Measurements from ENCODE around the gene KRTAP10-3. TPM values are rescaled to one million over a fixed set of nuclear protein-coding genes. Genes with fewer than 3 reads are reported as not detected.
"Not testable (repeated sequence)": the region's sequence is repeated elsewhere in the genome, so short reads cannot be mapped to it uniquely, and the experiment has no call there.

Gene KRTAP10-3
- polyA plus RNA-seq, 1 donor from 2014 or later, result not detected

DNA sequence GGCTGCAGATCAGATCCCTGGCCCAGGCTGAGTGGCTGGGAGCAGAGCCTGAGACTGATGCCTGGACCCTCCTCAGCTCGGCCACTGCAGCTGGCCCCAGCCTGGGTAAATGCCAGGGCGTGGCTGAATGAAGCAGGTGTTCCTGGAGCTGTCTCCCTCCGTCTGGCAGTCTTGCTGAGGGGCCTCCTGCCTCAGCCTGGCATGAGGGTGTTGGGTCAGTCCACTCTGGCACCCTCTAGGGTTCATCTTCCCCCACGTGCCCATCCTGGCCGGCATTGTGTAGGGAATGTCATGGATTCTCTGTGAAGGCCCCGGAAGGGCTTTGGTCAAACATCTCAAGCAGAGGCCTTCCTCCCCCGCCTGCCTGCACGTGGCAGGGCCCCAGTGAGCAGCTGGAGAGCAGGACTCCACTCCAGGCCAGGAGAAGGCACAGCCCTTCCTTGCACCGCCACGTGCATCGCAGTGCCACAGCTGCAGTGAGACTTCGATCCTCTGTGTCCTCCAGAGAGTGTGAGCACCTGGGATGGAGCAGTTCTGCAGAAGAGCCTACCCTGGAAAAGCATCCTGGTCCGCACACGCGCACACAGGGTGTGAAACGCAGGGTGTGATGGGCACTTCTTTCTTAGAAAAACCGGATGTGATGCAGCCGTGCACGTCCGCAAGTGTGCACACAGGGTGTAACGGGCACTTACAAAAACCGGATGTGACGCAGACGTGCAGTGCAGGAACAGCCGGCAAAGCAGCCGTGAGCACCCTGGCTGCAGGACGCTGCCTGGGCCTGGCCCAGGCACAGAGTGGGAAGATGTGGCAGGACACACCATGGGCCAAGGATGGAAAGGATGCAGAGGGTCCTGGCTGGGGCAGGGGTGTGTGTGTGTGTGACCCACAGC is 10.3 kb upstream of the KRTAP10-3 start:
- H3K9me3 Mint-ChIP-seq, result peaks cover 2 to 8% (median 2%) of the 10 kb centered on the region in 3 donors
- peaks cover 14 to 17% (median 14%) of the 10 kb centered on the region in 3 donors for H3K4me1 Mint-ChIP-seq
- H3K27me3 Mint-ChIP-seq, result peaks cover 4% of the 10 kb centered on the region
- no peak overlapping the region for H3K4me3 Mint-ChIP-seq
- H3K27ac Mint-ChIP-seq, result no peak overlapping the region
- peaks cover 2% of the 10 kb centered on the region for H3K36me3 Mint-ChIP-seq

DNA sequence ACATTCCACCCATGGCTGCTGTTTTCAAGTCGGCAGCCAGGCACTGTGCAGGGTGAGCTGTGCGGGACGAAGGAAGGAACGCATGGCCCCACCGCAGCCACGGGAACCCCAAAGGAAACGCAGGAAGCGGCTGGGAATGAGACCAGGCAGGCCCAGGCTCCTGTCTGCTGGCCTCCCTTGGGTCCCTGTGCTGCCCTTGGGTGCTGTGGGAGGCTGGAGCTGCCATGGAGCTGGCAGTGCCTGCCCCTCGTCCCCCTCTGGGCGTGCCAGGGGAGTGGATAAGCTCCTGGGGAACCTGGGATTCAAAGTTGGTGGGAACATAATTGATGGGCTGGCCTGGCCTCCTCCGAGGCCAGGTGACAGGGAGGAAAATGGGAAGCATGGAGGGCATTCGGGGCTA is 9.7 kb upstream of the KRTAP10-3 start:
- Mint-ChIP-seq H3K27me3 (peaks cover 4% of the 10 kb centered on the region), H3K4me3 (no peak overlapping the region), H3K4me1 (peaks cover 14 to 19% (median 14%) of the 10 kb centered on the region in 3 donors), H3K9me3 (peaks cover 2 to 8% (median 3%) of the 10 kb centered on the region in 3 donors), H3K36me3 (peaks cover 2% of the 10 kb centered on the region), H3K27ac (no peak overlapping the region)

DNA sequence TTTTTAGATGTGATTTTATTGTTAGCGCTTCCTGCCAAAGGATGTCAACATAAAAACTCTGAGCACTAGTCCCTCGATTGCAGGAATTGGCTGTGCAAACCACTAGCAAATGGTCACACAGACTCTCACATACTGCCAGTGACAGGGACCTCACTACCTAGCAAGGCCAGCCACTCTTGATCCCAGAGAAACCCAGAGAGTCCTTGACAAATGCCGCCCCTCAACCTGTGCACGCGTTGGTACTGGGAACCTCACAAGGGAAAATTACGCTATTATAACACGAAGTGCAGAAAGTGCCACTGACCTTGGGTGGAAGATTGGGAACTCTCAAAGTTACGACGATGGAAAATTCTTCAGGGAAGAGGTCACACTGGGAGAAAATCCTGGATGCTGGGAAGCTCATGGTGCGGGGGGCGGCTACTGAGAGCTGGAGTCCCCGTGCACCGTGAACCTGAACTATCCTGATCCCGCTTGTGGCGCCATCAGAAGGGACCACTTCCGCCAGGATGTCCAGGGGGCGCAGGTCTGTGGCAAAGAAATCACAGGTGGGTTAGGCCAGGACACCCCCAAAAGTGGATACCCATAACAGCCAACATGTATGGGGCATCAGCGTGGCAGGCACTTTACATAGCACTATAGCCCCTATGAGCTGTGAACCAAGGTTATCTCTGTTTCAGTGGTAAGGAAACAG is 9.0 kb upstream of the KRTAP10-3 start:
- Mint-ChIP-seq H3K27me3 (peaks cover 4% of the 10 kb centered on the region), H3K36me3 (peaks cover 2% of the 10 kb centered on the region)

DNA sequence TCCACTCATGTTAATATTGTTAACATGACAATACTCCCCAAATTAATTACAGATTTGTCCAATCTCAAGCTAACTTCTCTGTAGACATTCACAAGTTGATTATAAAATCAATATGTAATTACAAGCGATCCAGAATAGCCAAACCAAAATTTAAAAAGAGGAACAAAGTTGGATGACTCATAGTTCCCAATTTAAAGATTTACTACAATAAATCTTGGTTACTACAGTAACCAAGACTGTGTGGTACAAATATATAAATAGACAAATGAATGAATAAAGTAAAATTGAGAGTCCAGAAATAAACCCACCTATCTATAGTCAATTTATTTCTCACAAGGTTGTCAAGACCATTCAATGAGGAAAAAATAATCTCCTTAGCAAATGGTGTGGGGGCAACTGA is 7.8 kb upstream of the KRTAP10-3 start:
- Mint-ChIP-seq H3K36me3 (no peaks in the 10 kb centered on the region), H3K27me3 (peaks cover 2% of the 10 kb centered on the region), H3K9me3 (peaks cover 2 to 13% (median 5%) of the 10 kb centered on the region in 3 donors), H3K4me1 (peaks cover 18 to 33% (median 19%) of the 10 kb centered on the region in 3 donors), H3K4me3 (peak overlapping the region in 2 of 4 donors; percentile 18 to 65), H3K27ac (peak overlapping the region in 1 of 3 donors; percentile 96)

More for the DNA sequence above, 9.0 kb upstream of the KRTAP10-3 start:
- peak overlapping the region in 1 of 3 donors; percentile 63 for H3K27ac Mint-ChIP-seq
- H3K4me1 Mint-ChIP-seq, result peaks cover 14 to 21% (median 14%) of the 10 kb centered on the region in 3 donors
- H3K4me3 Mint-ChIP-seq, result no peak overlapping the region
- peaks cover 2 to 8% (median 4%) of the 10 kb centered on the region in 3 donors for H3K9me3 Mint-ChIP-seq

DNA sequence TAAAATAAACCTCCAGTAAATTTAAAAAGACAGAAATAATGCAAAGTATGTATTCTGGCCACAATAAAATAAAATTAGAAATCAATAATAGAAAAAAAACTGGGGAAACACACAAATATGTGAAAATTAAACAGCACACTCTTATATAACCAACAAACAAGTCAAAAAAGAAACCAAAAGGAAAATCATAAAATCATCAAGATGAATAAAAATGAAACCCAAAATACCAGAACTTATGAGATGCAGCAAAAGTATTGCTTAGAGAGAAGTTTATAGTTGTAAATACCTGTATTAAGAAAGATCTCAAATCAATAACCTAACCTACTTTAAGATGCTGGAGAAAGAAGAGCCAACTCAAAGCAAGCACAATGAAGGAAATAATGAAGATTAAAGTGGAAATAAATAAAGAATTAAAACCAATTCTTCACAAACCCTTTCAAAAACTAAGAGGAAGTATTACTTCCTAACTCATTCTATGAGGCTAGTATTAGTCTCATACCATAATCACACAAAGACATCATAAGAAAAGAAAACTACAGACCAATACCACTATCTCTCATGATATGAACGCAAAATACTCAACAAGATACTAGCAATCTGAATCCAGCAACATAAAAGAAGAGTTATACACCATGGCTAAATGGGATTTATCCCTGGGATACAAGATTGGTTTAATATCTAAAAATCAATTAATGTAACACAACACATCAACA is 6.4 kb upstream of the KRTAP10-3 start:
- peak overlapping the region; percentile 24 to 86 (median 77) for H3K27ac Mint-ChIP-seq
- H3K4me1 Mint-ChIP-seq, result peaks cover 19 to 40% (median 19%) of the 10 kb centered on the region in 3 donors
- peaks cover 2% of the 10 kb centered on the region for H3K27me3 Mint-ChIP-seq
- H3K36me3 Mint-ChIP-seq, result no peaks in the 10 kb centered on the region
- peaks cover 4 to 16% (median 5%) of the 10 kb centered on the region in 3 donors for H3K9me3 Mint-ChIP-seq
- peak overlapping the region in 3 of 4 donors; percentile 34 to 50 (median 39) for H3K4me3 Mint-ChIP-seq

DNA sequence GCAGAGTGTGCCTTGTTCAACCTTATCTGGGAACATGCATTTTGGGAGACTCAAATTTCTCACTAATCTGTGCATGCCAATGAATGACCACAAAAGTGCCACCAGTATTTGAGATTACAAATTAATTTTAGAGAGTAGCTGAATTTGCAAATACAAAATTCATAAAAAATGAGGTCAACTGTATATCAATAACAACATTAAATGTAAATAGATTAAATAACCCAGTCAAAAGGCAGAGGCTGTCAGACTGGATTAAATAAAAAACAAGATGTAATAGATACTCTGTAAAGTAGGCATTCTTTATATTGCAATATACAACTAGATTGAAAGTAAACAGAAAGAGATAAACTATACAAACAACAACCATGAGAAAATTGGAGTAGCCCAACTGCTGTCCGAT is 5.5 kb upstream of the KRTAP10-3 start:
- Mint-ChIP-seq H3K36me3 (no peaks in the 10 kb centered on the region), H3K9me3 (peaks cover 4 to 16% (median 5%) of the 10 kb centered on the region in 3 donors), H3K27ac (no peak overlapping the region), H3K27me3 (peaks cover 2% of the 10 kb centered on the region), H3K4me1 (peaks cover 19 to 40% (median 21%) of the 10 kb centered on the region in 3 donors), H3K4me3 (peak overlapping the region in 1 of 4 donors; percentile 49)

DNA sequence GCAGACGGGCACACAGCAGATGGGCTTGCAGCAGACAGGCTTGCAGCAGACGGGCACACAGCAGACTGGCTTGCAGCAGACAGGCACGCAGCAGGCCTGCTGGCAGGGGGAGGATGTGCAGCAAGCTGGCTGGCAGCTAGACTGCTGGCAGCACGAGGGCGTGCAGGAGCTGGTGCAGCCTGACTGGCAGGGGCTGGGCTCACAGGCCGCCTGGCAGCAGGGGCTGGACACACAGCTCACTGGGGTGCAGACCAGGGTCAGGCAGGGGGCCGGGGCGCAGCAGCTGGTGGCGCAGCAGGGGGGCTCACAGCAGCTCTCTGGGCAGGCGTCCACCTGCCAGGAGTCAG is 293 bp downstream of the KRTAP10-3 start:
- Mint-ChIP-seq H3K27me3 (peaks cover 24% of the 10 kb centered on the region), H3K4me1 (peaks cover 8 to 26% (median 15%) of the 10 kb centered on the region in 3 donors), H3K9me3 (peaks cover 3 to 16% (median 3%) of the 10 kb centered on the region in 3 donors)
- not testable (repeated sequence) for H3K4me3 Mint-ChIP-seq, H3K27ac Mint-ChIP-seq, H3K36me3 Mint-ChIP-seq

DNA sequence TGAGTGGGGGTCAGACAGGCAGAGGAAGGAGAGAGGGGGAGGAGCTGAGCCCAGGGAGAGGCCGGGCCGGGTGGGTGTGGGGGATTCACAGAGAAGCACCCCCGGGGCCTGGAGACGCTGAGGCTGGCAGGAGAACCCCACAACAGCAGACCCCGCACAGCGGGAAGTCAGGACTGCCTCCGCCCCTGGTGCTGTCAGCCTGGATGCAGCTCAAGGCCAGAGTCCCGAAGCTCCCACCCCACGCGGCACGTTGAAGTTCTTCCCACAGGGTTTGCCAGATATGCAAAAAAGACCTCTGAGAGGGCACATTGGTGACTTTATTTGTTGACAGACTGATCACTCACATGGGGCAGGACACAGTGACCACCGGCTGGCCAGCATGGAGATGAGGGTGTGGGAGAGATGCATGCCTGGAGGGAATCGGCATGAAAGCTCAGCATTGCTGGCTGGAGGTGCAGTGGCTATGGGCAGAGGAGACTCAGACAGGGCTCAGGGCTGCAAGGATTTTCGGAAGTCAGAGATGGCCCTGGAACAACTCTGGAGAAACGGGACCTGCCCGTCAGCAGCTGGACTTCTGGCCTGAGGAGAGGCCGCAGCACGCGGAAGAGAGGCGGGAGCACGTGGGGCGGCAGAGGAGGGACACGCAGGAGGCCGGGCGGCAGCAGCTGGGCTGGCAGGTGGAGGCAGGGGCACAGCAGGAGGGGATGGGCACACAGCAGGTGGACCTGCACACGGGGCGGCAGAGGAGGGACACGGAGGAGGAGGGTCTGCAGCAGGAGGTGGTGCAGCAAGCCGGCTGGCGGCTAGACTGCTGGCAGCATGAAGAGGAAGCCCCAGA is 885 bp downstream of the KRTAP10-3 start:
- H3K27ac Mint-ChIP-seq, result peak overlapping the region in 1 of 3 donors; percentile 19
- peaks cover 8 to 24% (median 15%) of the 10 kb centered on the region in 3 donors for H3K4me1 Mint-ChIP-seq

DNA sequence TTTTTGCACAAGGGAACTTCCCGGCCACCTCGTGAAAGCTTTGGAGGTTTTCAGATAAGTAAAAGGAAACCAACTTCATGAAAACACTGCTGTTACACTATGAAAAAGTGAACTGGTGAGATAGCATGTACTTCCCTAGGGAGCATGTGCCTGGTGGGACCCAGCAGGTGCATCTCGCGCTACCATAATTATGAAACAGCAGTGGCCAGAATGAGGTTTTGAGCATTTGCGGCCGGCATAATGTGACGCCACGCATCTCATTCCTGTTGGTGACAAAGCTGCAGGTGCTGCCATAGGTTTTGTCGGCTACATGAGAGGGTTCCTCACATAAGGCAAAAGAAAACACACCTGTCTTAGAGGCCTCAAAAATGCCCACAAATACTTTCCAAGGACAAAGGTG is 1.7 kb downstream of the KRTAP10-3 start:
- H3K27me3 Mint-ChIP-seq, result peaks cover 28% of the 10 kb centered on the region
- peaks cover 0 to 8% (median 3%) of the 10 kb centered on the region in 3 donors for H3K9me3 Mint-ChIP-seq
- H3K36me3 Mint-ChIP-seq, result no peaks in the 10 kb centered on the region
- peak overlapping the region in 1 of 4 donors; percentile 65 for H3K4me3 Mint-ChIP-seq
- H3K27ac Mint-ChIP-seq, result peak overlapping the region in 1 of 3 donors; percentile 19
- peaks cover 5 to 17% (median 13%) of the 10 kb centered on the region in 3 donors for H3K4me1 Mint-ChIP-seq

More for the DNA sequence above, 885 bp downstream of the KRTAP10-3 start:
- H3K36me3 Mint-ChIP-seq, result no peaks in the 10 kb centered on the region
- H3K4me3 Mint-ChIP-seq, result peak overlapping the region in 1 of 4 donors; percentile 3
- peaks cover 28% of the 10 kb centered on the region for H3K27me3 Mint-ChIP-seq
- H3K9me3 Mint-ChIP-seq, result peaks cover 2 to 16% (median 3%) of the 10 kb centered on the region in 3 donors

DNA sequence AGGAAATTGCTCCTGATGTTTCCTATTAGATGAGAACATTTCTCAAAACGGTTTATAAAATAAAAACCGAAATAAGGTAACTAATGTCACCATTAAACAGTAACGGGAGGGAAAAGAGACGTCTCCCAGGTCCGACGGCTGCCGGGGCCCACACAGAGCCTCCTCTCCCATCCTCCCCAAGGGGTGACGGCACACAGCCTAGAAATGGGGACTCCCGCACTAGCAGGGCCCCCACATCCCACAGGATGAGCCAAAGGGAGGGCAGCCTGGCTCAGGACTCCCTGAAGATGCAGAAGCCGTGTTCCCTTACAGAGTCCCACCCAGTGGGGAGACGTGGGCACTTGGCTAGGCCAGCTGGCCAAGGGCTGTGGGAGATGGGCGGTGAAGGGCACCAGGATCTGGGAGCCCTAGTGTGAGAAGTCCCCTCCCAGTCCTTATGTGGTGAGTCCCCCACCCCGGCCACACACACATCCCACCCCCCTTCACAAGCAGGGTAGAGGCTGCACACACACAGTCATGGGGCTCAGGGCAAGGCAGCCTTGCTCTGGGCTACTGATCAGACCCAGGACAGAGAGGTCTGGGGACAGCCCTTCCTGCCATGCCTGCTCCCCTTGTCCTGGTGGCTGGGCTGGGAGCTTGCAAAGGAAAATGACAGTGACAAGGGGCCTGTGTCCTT is 3.3 kb downstream of the KRTAP10-3 start:
- Mint-ChIP-seq H3K9me3 (no peaks in the 10 kb centered on the region), H3K4me1 (peaks cover 3 to 13% (median 5%) of the 10 kb centered on the region in 3 donors), H3K27me3 (peaks cover 34% of the 10 kb centered on the region), H3K27ac (peak overlapping the region in 1 of 3 donors; percentile 65), H3K4me3 (no peak overlapping the region), H3K36me3 (no peaks in the 10 kb centered on the region)

DNA sequence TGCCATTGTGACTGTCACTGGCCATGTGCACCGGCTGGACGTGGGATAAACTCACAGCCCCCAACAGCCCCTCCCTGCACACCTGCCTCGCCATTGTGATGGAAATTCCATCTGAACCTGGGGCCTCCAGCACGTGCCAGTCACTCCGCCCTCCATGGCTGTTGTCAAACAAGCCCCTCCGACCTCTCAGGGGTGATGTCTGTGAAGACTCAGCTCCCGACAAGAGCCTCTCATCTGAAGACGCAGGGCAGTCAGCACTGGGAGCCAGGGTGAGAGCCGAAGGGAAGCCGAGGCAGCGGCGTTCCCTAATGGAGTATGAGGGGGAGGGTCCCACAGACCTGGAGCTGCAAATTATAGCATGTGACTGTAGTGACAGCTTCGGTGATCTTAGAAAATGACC is 5.9 kb downstream of the KRTAP10-3 start:
- Mint-ChIP-seq H3K9me3 (peaks cover 0 to 4% (median 4%) of the 10 kb centered on the region in 3 donors), H3K4me3 (no peak overlapping the region), H3K27ac (no peak overlapping the region), H3K36me3 (peaks cover 2% of the 10 kb centered on the region), H3K4me1 (peaks cover 4 to 13% (median 8%) of the 10 kb centered on the region in 3 donors), H3K27me3 (peaks cover 49% of the 10 kb centered on the region)

DNA sequence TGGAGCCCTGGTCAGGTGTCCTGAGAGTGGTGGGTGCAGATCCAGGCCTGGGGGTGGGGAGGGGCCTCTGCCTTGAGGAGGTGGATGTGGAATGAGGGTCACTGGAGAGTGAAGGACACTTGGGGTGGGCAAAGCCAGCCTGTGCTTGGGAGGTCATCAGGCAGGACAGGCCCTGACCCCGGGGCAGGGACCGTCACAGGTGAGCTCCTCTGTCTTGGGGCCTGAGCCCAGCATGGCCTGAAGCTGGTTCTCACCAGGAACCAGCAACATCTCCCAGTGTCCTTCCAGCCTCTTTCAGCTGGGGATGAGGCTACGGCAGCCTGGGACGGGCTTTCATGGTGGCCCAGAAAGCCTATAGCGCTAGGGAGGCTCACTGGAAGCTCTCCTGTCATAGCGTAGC is 6.5 kb downstream of the KRTAP10-3 start:
- Mint-ChIP-seq H3K9me3 (peaks cover under 1 to 10% (median 9%) of the 10 kb centered on the region in 3 donors), H3K4me1 (peaks cover 4 to 12% (median 12%) of the 10 kb centered on the region in 3 donors), H3K4me3 (no peak overlapping the region), H3K27ac (no peak overlapping the region), H3K36me3 (peaks cover 3% of the 10 kb centered on the region), H3K27me3 (peaks cover 48% of the 10 kb centered on the region)

DNA sequence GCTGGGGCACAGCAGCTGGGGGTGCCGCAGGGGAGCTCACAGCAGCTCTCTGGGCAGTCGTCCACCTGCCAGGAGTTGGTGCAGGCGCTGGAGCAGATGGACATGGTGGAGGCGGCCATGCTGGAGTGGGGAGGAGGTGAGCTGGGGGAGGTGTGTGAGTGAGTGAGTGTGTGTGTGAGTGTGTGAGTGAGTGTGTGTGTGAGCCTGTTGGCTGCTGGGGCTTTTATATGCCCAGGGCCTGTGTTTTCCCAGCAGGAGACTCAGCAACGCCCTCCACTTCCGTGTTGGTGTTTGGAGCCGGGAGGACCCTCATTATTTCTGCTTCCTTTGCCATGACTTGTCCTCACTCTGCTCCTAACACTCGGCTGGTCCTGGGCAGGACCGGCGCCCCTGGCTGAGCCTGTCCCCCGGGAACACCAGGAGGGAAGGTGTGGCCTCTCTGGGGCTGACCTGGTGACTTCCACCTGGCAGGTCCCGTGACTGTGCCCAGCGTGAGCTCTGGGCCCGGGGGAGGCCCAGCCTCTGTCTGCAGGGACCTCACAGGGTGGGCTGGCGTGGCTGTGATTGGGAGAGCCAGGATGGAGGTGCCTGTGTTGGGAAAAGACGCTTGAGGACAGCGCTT is 7.1 kb downstream of the KRTAP10-3 start, which contains the start of gene KRTAP10-2:
Gene KRTAP10-2, minus strand, starts transcription at position 166 of the 622 bp plus-strand sequence. Its CDS starts 47 bp downstream, at position 119.
- Mint-ChIP-seq H3K4me3 (no peak within 1 kb of the TSS), H3K36me3 (peaks cover 3% of the 10 kb centered on the region), H3K27me3 (peaks cover 43% of the 10 kb centered on the region), H3K4me1 (peaks cover 0 to 12% (median 7%) of the 10 kb centered on the region in 3 donors), H3K9me3 (peaks cover 7 to 17% (median 15%) of the 10 kb centered on the region in 3 donors), H3K27ac (no peak within 1 kb of the TSS)
